Keratinocyte (primary cell): ENCODE data around the gene ARHGAP12. TPM values are rescaled to one million over a fixed set of nuclear protein-coding genes. Genes with fewer than 3 reads are reported as not detected.

Experiments used
- DNase-seq: peaks from one replicate; pipeline ENCODE4 v3.0.0-alpha.2; 2011; ENCODE audit warnings: low read depth, missing footprints, low spot score
- FAIRE-seq: peaks from 2 replicates; lab custom pipeline; 2011; peaks lifted over from hg19 to GRCh38; lab: Jason Lieb, UNC
- H2AFZ ChIP-seq: 2 replicates; pipeline ENCODE4 v1.6.0; 2012; ENCODE audit warnings: low read length, control low read depth, inconsistent platforms; ENCODE audit not compliant: control insufficient read depth
- H3K27ac ChIP-seq: 2 replicates; pipeline ENCODE4 v1.5.1; 2011; ENCODE audit warnings: low read length; ENCODE audit not compliant: control insufficient read depth, insufficient read depth
- H3K27me3 ChIP-seq: 3 replicates; pipeline ENCODE4 v1.6.0; 2011; ENCODE audit warnings: low read length; ENCODE audit not compliant: control insufficient read depth, insufficient read depth; ENCODE audit errors: extremely low read depth
- H3K36me3 ChIP-seq, 2 experiments: 2 replicates in 1 of 2; 3 replicates in 1 of 2; pipeline ENCODE4 v1.5.1; 2011; ENCODE audit warnings: low read length in 2 of 2, mild to moderate bottlenecking in 1 of 2; ENCODE audit not compliant: control insufficient read depth in 2 of 2, insufficient read depth in 2 of 2; ENCODE audit errors: extremely low read depth in 1 of 2
- H3K4me1 ChIP-seq: 3 replicates; pipeline ENCODE4 v1.5.1; 2011; ENCODE audit warnings: low read length; ENCODE audit not compliant: control insufficient read depth, insufficient read depth; ENCODE audit errors: extremely low read depth
- H3K4me2 ChIP-seq: 3 replicates; pipeline ENCODE4 v1.6.0; 2011; ENCODE audit warnings: low read depth, low read length; ENCODE audit not compliant: control insufficient read depth, insufficient read depth; ENCODE audit errors: extremely low read depth
- H3K4me3 ChIP-seq, 3 experiments: fragments of 200-600 bp in 1 of 3; sonication (generic) in 1 of 3; 2 replicates in 2 of 3; 3 replicates in 1 of 3; pipeline ENCODE4 v1.5.1; 2011 to 2016; ENCODE audit warnings: low read length in 3 of 3, mild to moderate bottlenecking in 3 of 3, control low read depth in 2 of 3, inconsistent platforms in 1 of 3, low read depth in 1 of 3, mixed read lengths in 1 of 3, mixed run types in 1 of 3, moderate library complexity in 1 of 3; ENCODE audit not compliant: control insufficient read depth in 2 of 3, insufficient read depth in 2 of 3; ENCODE audit errors: extremely low read depth in 1 of 3
- H3K79me2 ChIP-seq: 2 replicates; pipeline ENCODE4 v1.6.0; 2012; ENCODE audit warnings: low read length; ENCODE audit not compliant: control insufficient read depth, insufficient read depth
- H3K9ac ChIP-seq: 3 replicates; pipeline ENCODE4 v1.6.0; 2011; ENCODE audit warnings: low read length; ENCODE audit not compliant: control insufficient read depth, insufficient read depth; ENCODE audit errors: extremely low read depth
- H3K9me1 ChIP-seq: 3 replicates; pipeline ENCODE4 v1.6.0; 2011; ENCODE audit warnings: low read length; ENCODE audit not compliant: control insufficient read depth, insufficient read depth; ENCODE audit errors: extremely low read depth
- H3K9me3 ChIP-seq: 2 replicates; pipeline ENCODE4 v1.5.1; 2012; ENCODE audit warnings: low read depth, low read length; ENCODE audit not compliant: control insufficient read depth
- H4K20me1 ChIP-seq: 3 replicates; pipeline ENCODE4 v1.6.0; 2011; ENCODE audit warnings: low read length; ENCODE audit not compliant: control insufficient read depth, insufficient read depth; ENCODE audit errors: extremely low read depth
- EZH2 ChIP-seq: IDR thresholded peaks from one replicate; pipeline ENCODE4 v1.6.1; 2012; ENCODE audit warnings: inconsistent platforms, mild to moderate bottlenecking, low read length, moderate library complexity
- dilution Hi-C: fragments of 300-500 bp; cut with MboI; formaldehyde crosslinking; loops from one replicate; pipeline ENCODE4 v1.7.0; 2020; ENCODE audit warnings: low sequenced_read_pairs; ENCODE audit not compliant: extremely low pct_ligation_motif_present
- polyA plus RNA-seq, 5 experiments: library from polyadenylated mRNA; depleted of rRNA in 3 of 5; stranded (reverse) in 3 of 5; stranded (forward) in 1 of 5; unstranded in 1 of 5; fragments of >200 nt; gene quantifications; 1 replicate in 1 of 5; 2 replicates in 3 of 5; 3 replicates in 1 of 5; pipeline versions ENCODE4 v1.2.1 to v1.2.3, GENCODE V29; 2011 to 2012; ENCODE audit warnings: missing spikeins in 2 of 5, low read depth in 1 of 5, low replicate concordance in 1 of 5
- small RNA-seq, 3 experiments: library from RNA; depleted of rRNA; stranded (forward); fragments of <200 nt; gene quantifications; one replicate each; pipeline ENCODE3, GENCODE V24; 2012; ENCODE audit warnings: low read depth in 3 of 3, low replicate concordance in 1 of 3; ENCODE audit not compliant: insufficient read length in 3 of 3
- TF ChIP-seq, protein P1 (sequence below), 3 experiments: IDR thresholded peaks in 1 of 3; conservative IDR thresholded peaks in 1 of 3; optimal IDR thresholded peaks in 1 of 3; 2 replicates in 2 of 3; 3 replicates in 1 of 3; pipeline versions ENCODE3 to v1.5.1; 2011; ENCODE audit warnings: low read length in 3 of 3, mild to moderate bottlenecking in 3 of 3, moderate library complexity in 2 of 3, control low read depth in 1 of 3, inconsistent platforms in 1 of 3; ENCODE audit not compliant: insufficient read depth in 2 of 3; ENCODE audit errors: extremely low read depth in 1 of 3

ARHGAP12 gene
- polyA plus RNA-seq, 1 donor (not counting 4 experiments of a cell fraction or from before 2014, with no cell fraction given), result 26.6 TPM

GRCh38 chr10:31756729-31757110, 171.9 kb downstream of the ARHGAP12 start:
- no peaks in the 10 kb centered on the region for H3K27me3 ChIP-seq
- H3K36me3 ChIP-seq, result no peaks in the 10 kb centered on the region
- H3K27ac ChIP-seq, result no peak overlapping the region
- no peak overlapping the region for H2AFZ ChIP-seq
- no peaks in the 10 kb centered on the region for H3K79me2 ChIP-seq
- FAIRE-seq (no peak), DNase-seq (no peak)
- H3K9me3 ChIP-seq, result no peaks in the 10 kb centered on the region
- peaks cover 13% of the 10 kb centered on the region for H3K4me1 ChIP-seq
- TF ChIP-seq, protein P1, sequence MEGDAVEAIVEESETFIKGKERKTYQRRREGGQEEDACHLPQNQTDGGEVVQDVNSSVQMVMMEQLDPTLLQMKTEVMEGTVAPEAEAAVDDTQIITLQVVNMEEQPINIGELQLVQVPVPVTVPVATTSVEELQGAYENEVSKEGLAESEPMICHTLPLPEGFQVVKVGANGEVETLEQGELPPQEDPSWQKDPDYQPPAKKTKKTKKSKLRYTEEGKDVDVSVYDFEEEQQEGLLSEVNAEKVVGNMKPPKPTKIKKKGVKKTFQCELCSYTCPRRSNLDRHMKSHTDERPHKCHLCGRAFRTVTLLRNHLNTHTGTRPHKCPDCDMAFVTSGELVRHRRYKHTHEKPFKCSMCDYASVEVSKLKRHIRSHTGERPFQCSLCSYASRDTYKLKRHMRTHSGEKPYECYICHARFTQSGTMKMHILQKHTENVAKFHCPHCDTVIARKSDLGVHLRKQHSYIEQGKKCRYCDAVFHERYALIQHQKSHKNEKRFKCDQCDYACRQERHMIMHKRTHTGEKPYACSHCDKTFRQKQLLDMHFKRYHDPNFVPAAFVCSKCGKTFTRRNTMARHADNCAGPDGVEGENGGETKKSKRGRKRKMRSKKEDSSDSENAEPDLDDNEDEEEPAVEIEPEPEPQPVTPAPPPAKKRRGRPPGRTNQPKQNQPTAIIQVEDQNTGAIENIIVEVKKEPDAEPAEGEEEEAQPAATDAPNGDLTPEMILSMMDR (optimal IDR thresholded peaks at IDR 0.05 in 1 of 3, IDR thresholded peaks at IDR 0.05 in 1 of 3, conservative IDR thresholded peaks at IDR 0.05 in 1 of 3; ENCODE audit: extremely low read depth in 1 of 3, insufficient read depth in 2 of 3, low read length in 3 of 3), result no peak
- TF ChIP-seq EZH2, result no peak
- H4K20me1 ChIP-seq, result no peaks in the 10 kb centered on the region
- dilution Hi-C loops, result no loop called here
- no peak overlapping the region for H3K9ac ChIP-seq
- H3K9me1 ChIP-seq, result no peaks in the 10 kb centered on the region
- no peak overlapping the region for H3K4me3 ChIP-seq
- no peak overlapping the region for H3K4me2 ChIP-seq

DNA sequence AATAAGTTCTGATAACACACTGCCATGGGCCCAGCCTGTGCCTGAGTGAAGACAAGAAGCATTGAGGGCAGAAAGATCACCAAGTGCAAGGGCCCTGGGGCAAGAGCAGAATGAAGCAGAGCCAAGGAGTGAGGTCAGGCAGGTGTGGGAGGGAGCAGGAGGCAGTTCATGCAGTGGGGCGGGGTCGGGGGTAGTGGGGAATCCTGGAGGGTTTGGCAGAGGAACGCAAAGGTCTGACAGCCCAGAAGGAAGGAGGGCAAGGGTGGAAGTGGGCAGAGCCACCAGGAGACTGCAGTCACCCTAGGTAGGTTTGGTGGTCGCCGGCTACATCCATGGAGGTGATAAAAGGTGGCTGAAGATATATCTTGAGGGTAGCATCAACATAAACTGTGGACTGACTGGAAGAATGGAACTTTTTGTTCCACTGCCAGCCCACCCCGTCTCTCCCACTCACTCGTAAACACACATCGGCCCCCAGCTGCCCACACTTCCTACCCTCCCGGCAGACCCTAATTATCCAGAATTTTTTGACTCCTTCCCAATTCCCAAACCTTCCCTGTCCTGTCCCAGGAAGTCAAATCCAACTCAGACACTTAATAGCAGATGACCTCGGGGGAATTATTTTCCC, 172.4 kb downstream of the ARHGAP12 start:
- dilution Hi-C loops, result no loop called here
- Histone ChIP-seq H3K4me1 (peaks cover 13% of the 10 kb centered on the region), H3K9me3 (no peaks in the 10 kb centered on the region), H3K9ac (no peak overlapping the region), H3K36me3 (no peaks in the 10 kb centered on the region), H4K20me1 (no peaks in the 10 kb centered on the region), H3K79me2 (no peaks in the 10 kb centered on the region), H3K27me3 (no peaks in the 10 kb centered on the region), H3K4me3 (no peak overlapping the region), H3K27ac (no peak overlapping the region), H2AFZ (no peak overlapping the region), H3K9me1 (no peaks in the 10 kb centered on the region), H3K4me2 (no peak overlapping the region)
- FAIRE-seq (no peak), DNase-seq (no peak)
- TF ChIP-seq, protein P1 (optimal IDR thresholded peaks at IDR 0.05 in 1 of 3, IDR thresholded peaks at IDR 0.05 in 1 of 3, conservative IDR thresholded peaks at IDR 0.05 in 1 of 3; ENCODE audit: extremely low read depth in 1 of 3, insufficient read depth in 2 of 3, low read length in 3 of 3), result no peak
- no peak for TF ChIP-seq EZH2

Small RNA genes lying within 50 kb of the gene (small RNA-seq; reads per million reads assigned to genes)
- 0 reads per million in 3 experiments for gene RF00019

Other genes with a start within 250 kb of the ARHGAP12 start
- 50.5 to 82.1 TPM (median 61.9 TPM) in 3 replicates for gene KIF5B, start 127.6 kb upstream of the ARHGAP12 start, polyA plus RNA-seq